ENCODE data around the gene SYNJ2. TPM values are rescaled to one million over a fixed set of nuclear protein-coding genes. Genes with fewer than 3 reads are reported as not detected.

SYNJ2 gene
- total and polyA plus RNA-seq, 2 donors (not counting 3 experiments of a cell fraction or from before 2014, with no cell fraction given), result 35.1 to 78.2 TPM

DNA sequence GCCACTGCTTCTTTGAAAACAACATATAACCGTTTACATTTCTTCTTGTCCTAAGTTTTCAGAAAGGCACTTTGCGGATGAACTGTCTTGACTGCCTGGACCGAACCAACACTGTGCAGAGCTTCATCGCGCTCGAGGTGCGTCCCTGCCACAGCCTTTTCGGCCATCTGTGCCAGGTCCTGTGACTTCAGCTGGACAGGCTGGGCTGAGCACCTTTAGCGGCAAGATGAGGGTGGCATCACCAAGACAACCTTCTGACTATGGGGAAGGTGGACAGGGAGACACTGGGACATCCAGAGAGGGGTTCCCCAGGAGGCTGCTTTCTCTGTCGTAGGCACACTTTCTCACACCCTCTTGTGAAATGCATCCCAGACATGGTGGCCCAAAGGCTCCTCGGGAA lies 82.1 kb downstream of the SYNJ2 start:
- no peak overlapping the region for H3K4me3 ChIP-seq (replicated peaks in 1 of 3; ENCODE audit: insufficient read depth in 1 of 3, low read depth in 1 of 3, low read length in 3 of 3)
- H2AFZ ChIP-seq (ENCODE audit: low read depth, low read length), result no peak overlapping the region
- no peaks in the 10 kb centered on the region for H3K9me3 ChIP-seq (replicated peaks; ENCODE audit: control insufficient read depth, insufficient read depth, low read length)
- H3K27ac ChIP-seq (ENCODE audit: insufficient read depth, low read depth, low read length), result no peak overlapping the region
- H3K27me3 ChIP-seq (ENCODE audit: control insufficient read depth in 2 of 2, insufficient read depth in 2 of 2, low read length in 2 of 2), result no peaks in the 10 kb centered on the region
- peaks cover 46% of the 10 kb centered on the region for H3K4me1 ChIP-seq (ENCODE audit: control insufficient read depth, extremely low read depth, insufficient read depth, low read length)
- H3K9me1 ChIP-seq (replicated peaks; ENCODE audit: control insufficient read depth, extremely low read depth, insufficient read depth, low read length), result no peaks in the 10 kb centered on the region
- peaks cover 4% of the 10 kb centered on the region for H3K79me2 ChIP-seq (ENCODE audit: control insufficient read depth, insufficient read depth, low read length)
- ChIA-PET CTCF (no interaction called here), POLR2A (no interaction called here)
- intact Hi-C loops (cut with micrococcal nuclease), result loop anchor here (10.0 kb wide), 1 partner anchor 749 kb away; no protein-coding TSS in a partner anchor
- FAIRE-seq (no peak), DNase-seq (ENCODE audit: low read depth, low spot score) (no peak)
- H4K20me1 ChIP-seq (replicated peaks; ENCODE audit: control insufficient read depth, extremely low read depth, insufficient read depth, low read length), result no peaks in the 10 kb centered on the region
- no peak for TF ChIP-seq MYC (IDR thresholded peaks at IDR 0.05; ENCODE audit: low read depth, low read length)
- TF ChIP-seq POLR2AphosphoS5 (IDR thresholded peaks at IDR 0.05; ENCODE audit: insufficient read depth, low read depth, low read length), result no peak
- TF ChIP-seq GATA2 (IDR thresholded peaks at IDR 0.05; ENCODE audit: insufficient read depth, insufficient read length, low read depth, low read length), result no peak
- no peak for TF ChIP-seq POLR2A (IDR thresholded peaks at IDR 0.05; ENCODE audit: low read depth, low read length)
- TF ChIP-seq JUN (IDR thresholded peaks at IDR 0.05; ENCODE audit: borderline replicate concordance, insufficient read depth, insufficient read length, low read depth), result no peak
- TF ChIP-seq, protein P1, sequence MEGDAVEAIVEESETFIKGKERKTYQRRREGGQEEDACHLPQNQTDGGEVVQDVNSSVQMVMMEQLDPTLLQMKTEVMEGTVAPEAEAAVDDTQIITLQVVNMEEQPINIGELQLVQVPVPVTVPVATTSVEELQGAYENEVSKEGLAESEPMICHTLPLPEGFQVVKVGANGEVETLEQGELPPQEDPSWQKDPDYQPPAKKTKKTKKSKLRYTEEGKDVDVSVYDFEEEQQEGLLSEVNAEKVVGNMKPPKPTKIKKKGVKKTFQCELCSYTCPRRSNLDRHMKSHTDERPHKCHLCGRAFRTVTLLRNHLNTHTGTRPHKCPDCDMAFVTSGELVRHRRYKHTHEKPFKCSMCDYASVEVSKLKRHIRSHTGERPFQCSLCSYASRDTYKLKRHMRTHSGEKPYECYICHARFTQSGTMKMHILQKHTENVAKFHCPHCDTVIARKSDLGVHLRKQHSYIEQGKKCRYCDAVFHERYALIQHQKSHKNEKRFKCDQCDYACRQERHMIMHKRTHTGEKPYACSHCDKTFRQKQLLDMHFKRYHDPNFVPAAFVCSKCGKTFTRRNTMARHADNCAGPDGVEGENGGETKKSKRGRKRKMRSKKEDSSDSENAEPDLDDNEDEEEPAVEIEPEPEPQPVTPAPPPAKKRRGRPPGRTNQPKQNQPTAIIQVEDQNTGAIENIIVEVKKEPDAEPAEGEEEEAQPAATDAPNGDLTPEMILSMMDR (IDR thresholded peaks at IDR 0.05; ENCODE audit: extremely low read depth in 1 of 2, insufficient read depth in 1 of 2, low read depth in 1 of 2, low read length in 2 of 2), result no peak
- no peak for TF ChIP-seq EZH2 (IDR thresholded peaks at IDR 0.05; ENCODE audit: borderline replicate concordance, low read depth, low read length, severe bottlenecking)
- TF ChIP-seq MAX (IDR thresholded peaks at IDR 0.05; ENCODE audit: insufficient read depth, insufficient read length), result no peak
- no peak for TF ChIP-seq FOS (IDR thresholded peaks at IDR 0.05; ENCODE audit: borderline replicate concordance, insufficient read depth, low read length)
- no peak overlapping the region for H3K9ac ChIP-seq (replicated peaks; ENCODE audit: extremely low read depth, insufficient read depth, low read length)
- dilution Hi-C loops (cut with MboI; ENCODE audit: extremely low pct_ligation_motif_present, low sequenced_read_pairs), result no loop called here
- H3K36me3 ChIP-seq (ENCODE audit: control insufficient read depth in 2 of 2, extremely low read depth in 1 of 2, insufficient read depth in 2 of 2, low read length in 2 of 2), result peaks cover 4 to 37% of the 10 kb centered on the region in 2 experiments
- BruUV-seq (replicated peaks), result no TSS peak
- no peak overlapping the region for H3K4me2 ChIP-seq (ENCODE audit: insufficient read depth, low read length)
